Keratinocyte (primary cell): ENCODE results near the gene DGKQ. TPM values are rescaled to one million over a fixed set of nuclear protein-coding genes. Genes with fewer than 3 reads are reported as not detected.

Source experiments
- DNase-seq: peaks from one replicate; pipeline ENCODE4 v3.0.0-alpha.2; 2011; ENCODE audit warnings: low read depth, missing footprints, low spot score
- FAIRE-seq: peaks from 2 replicates; lab custom pipeline; 2011; peaks lifted over from hg19 to GRCh38; lab: Jason Lieb, UNC
- H2AFZ ChIP-seq: 2 replicates; pipeline ENCODE4 v1.6.0; 2012; ENCODE audit warnings: low read length, control low read depth, inconsistent platforms; ENCODE audit not compliant: control insufficient read depth
- H3K27ac ChIP-seq: 2 replicates; pipeline ENCODE4 v1.5.1; 2011; ENCODE audit warnings: low read length; ENCODE audit not compliant: control insufficient read depth, insufficient read depth
- H3K27me3 ChIP-seq: 3 replicates; pipeline ENCODE4 v1.6.0; 2011; ENCODE audit warnings: low read length; ENCODE audit not compliant: control insufficient read depth, insufficient read depth; ENCODE audit errors: extremely low read depth
- H3K36me3 ChIP-seq, 2 experiments: 2 replicates in 1 of 2; 3 replicates in 1 of 2; pipeline ENCODE4 v1.5.1; 2011; ENCODE audit warnings: low read length in 2 of 2, mild to moderate bottlenecking in 1 of 2; ENCODE audit not compliant: control insufficient read depth in 2 of 2, insufficient read depth in 2 of 2; ENCODE audit errors: extremely low read depth in 1 of 2
- H3K4me1 ChIP-seq: 3 replicates; pipeline ENCODE4 v1.5.1; 2011; ENCODE audit warnings: low read length; ENCODE audit not compliant: control insufficient read depth, insufficient read depth; ENCODE audit errors: extremely low read depth
- H3K4me2 ChIP-seq: 3 replicates; pipeline ENCODE4 v1.6.0; 2011; ENCODE audit warnings: low read depth, low read length; ENCODE audit not compliant: control insufficient read depth, insufficient read depth; ENCODE audit errors: extremely low read depth
- H3K4me3 ChIP-seq, 3 experiments: fragments of 200-600 bp in 1 of 3; sonication (generic) in 1 of 3; 2 replicates in 2 of 3; 3 replicates in 1 of 3; pipeline ENCODE4 v1.5.1; 2011 to 2016; ENCODE audit warnings: low read length in 3 of 3, mild to moderate bottlenecking in 3 of 3, control low read depth in 2 of 3, inconsistent platforms in 1 of 3, low read depth in 1 of 3, mixed read lengths in 1 of 3, mixed run types in 1 of 3, moderate library complexity in 1 of 3; ENCODE audit not compliant: control insufficient read depth in 2 of 3, insufficient read depth in 2 of 3; ENCODE audit errors: extremely low read depth in 1 of 3
- H3K79me2 ChIP-seq: 2 replicates; pipeline ENCODE4 v1.6.0; 2012; ENCODE audit warnings: low read length; ENCODE audit not compliant: control insufficient read depth, insufficient read depth
- H3K9ac ChIP-seq: 3 replicates; pipeline ENCODE4 v1.6.0; 2011; ENCODE audit warnings: low read length; ENCODE audit not compliant: control insufficient read depth, insufficient read depth; ENCODE audit errors: extremely low read depth
- H3K9me1 ChIP-seq: 3 replicates; pipeline ENCODE4 v1.6.0; 2011; ENCODE audit warnings: low read length; ENCODE audit not compliant: control insufficient read depth, insufficient read depth; ENCODE audit errors: extremely low read depth
- H3K9me3 ChIP-seq: 2 replicates; pipeline ENCODE4 v1.5.1; 2012; ENCODE audit warnings: low read depth, low read length; ENCODE audit not compliant: control insufficient read depth
- H4K20me1 ChIP-seq: 3 replicates; pipeline ENCODE4 v1.6.0; 2011; ENCODE audit warnings: low read length; ENCODE audit not compliant: control insufficient read depth, insufficient read depth; ENCODE audit errors: extremely low read depth
- EZH2 ChIP-seq: IDR thresholded peaks from one replicate; pipeline ENCODE4 v1.6.1; 2012; ENCODE audit warnings: inconsistent platforms, mild to moderate bottlenecking, low read length, moderate library complexity
- dilution Hi-C: fragments of 300-500 bp; cut with MboI; formaldehyde crosslinking; loops from one replicate; pipeline ENCODE4 v1.7.0; 2020; ENCODE audit warnings: low sequenced_read_pairs; ENCODE audit not compliant: extremely low pct_ligation_motif_present
- polyA plus RNA-seq, 5 experiments: library from polyadenylated mRNA; depleted of rRNA in 3 of 5; stranded (reverse) in 3 of 5; stranded (forward) in 1 of 5; unstranded in 1 of 5; fragments of >200 nt; gene quantifications; 1 replicate in 1 of 5; 2 replicates in 3 of 5; 3 replicates in 1 of 5; pipeline versions ENCODE4 v1.2.1 to v1.2.3, GENCODE V29; 2011 to 2012; ENCODE audit warnings: missing spikeins in 2 of 5, low read depth in 1 of 5, low replicate concordance in 1 of 5
- TF ChIP-seq, protein P1 (sequence below), 3 experiments: IDR thresholded peaks in 1 of 3; conservative IDR thresholded peaks in 1 of 3; optimal IDR thresholded peaks in 1 of 3; 2 replicates in 2 of 3; 3 replicates in 1 of 3; pipeline versions ENCODE3 to v1.5.1; 2011; ENCODE audit warnings: low read length in 3 of 3, mild to moderate bottlenecking in 3 of 3, moderate library complexity in 2 of 3, control low read depth in 1 of 3, inconsistent platforms in 1 of 3; ENCODE audit not compliant: insufficient read depth in 2 of 3; ENCODE audit errors: extremely low read depth in 1 of 3

DGKQ gene
- polyA plus RNA-seq, 1 donor (not counting 4 experiments of a cell fraction or from before 2014, with no cell fraction given): 5.3 TPM

- DNase-seq: no peak
- Histone ChIP-seq H3K27me3 (peaks cover 15% of the 10 kb centered on the region), H3K4me1 (peaks cover 2% of the 10 kb centered on the region), H3K79me2 (no peaks in the 10 kb centered on the region), H3K9ac (no peak overlapping the region), H3K36me3 (no peaks in the 10 kb centered on the region), H2AFZ (no peak overlapping the region), H3K9me1 (no peaks in the 10 kb centered on the region), H3K27ac (no peak overlapping the region), H3K4me2 (peak overlapping the region; percentile 17), H3K9me3 (no peaks in the 10 kb centered on the region), H3K4me3 (no peak overlapping the region), H4K20me1 (no peaks in the 10 kb centered on the region)
- FAIRE-seq: no peak
- dilution Hi-C loops: no loop called here
- no peak for TF ChIP-seq EZH2
- TF ChIP-seq, protein P1, sequence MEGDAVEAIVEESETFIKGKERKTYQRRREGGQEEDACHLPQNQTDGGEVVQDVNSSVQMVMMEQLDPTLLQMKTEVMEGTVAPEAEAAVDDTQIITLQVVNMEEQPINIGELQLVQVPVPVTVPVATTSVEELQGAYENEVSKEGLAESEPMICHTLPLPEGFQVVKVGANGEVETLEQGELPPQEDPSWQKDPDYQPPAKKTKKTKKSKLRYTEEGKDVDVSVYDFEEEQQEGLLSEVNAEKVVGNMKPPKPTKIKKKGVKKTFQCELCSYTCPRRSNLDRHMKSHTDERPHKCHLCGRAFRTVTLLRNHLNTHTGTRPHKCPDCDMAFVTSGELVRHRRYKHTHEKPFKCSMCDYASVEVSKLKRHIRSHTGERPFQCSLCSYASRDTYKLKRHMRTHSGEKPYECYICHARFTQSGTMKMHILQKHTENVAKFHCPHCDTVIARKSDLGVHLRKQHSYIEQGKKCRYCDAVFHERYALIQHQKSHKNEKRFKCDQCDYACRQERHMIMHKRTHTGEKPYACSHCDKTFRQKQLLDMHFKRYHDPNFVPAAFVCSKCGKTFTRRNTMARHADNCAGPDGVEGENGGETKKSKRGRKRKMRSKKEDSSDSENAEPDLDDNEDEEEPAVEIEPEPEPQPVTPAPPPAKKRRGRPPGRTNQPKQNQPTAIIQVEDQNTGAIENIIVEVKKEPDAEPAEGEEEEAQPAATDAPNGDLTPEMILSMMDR (optimal IDR thresholded peaks at IDR 0.05 in 1 of 3, IDR thresholded peaks at IDR 0.05 in 1 of 3, conservative IDR thresholded peaks at IDR 0.05 in 1 of 3; ENCODE audit: extremely low read depth in 1 of 3, insufficient read depth in 2 of 3, low read length in 3 of 3): no peak
These were observed 19.1 kb upstream of the DGKQ start for GRCh38 chr4:992297-993110.

GRCh38 chr4:991451-992296 lies 18.3 kb upstream of the DGKQ start:
- Histone ChIP-seq H3K4me3 (no peak overlapping the region), H3K9me1 (no peaks in the 10 kb centered on the region), H4K20me1 (no peaks in the 10 kb centered on the region), H2AFZ (no peak overlapping the region), H3K36me3 (no peaks in the 10 kb centered on the region), H3K27me3 (peaks cover 9% of the 10 kb centered on the region), H3K4me2 (no peak overlapping the region), H3K9ac (no peak overlapping the region), H3K27ac (no peak overlapping the region), H3K79me2 (no peaks in the 10 kb centered on the region), H3K9me3 (no peaks in the 10 kb centered on the region), H3K4me1 (peaks cover 6% of the 10 kb centered on the region)
- dilution Hi-C loops: no loop called here
- DNase-seq (no peak), FAIRE-seq (no peak)
- no peak for TF ChIP-seq EZH2
- TF ChIP-seq, protein P1 (optimal IDR thresholded peaks at IDR 0.05 in 1 of 3, IDR thresholded peaks at IDR 0.05 in 1 of 3, conservative IDR thresholded peaks at IDR 0.05 in 1 of 3; ENCODE audit: extremely low read depth in 1 of 3, insufficient read depth in 2 of 3, low read length in 3 of 3): no peak
